ENCODE data around the gene GLRB.
A peak's percentile ranks its signal among the peaks of the same experiment; 100 is the strongest.

GLRB gene

GRCh38 chr4:157075401-157075800 is 549 bp upstream of the GLRB start:
- peak overlapping the region; percentile 56 for H3K18ac ChIP-seq (ENCODE audit: low read length)
- no peak overlapping the region for H2BK15ac ChIP-seq (replicated peaks; ENCODE audit: low read depth)
- H3K4me1 ChIP-seq (ENCODE audit: control insufficient read depth, low read depth, low read length), result no peaks in the 10 kb centered on the region
- peak overlapping the region; percentile 88 for H3K4me2 ChIP-seq (ENCODE audit: low read length)
- peaks cover 5% of the 10 kb centered on the region for H3K27me3 ChIP-seq (ENCODE audit: insufficient read depth, low read length, poor library complexity)
- no peak overlapping the region for H3K4ac ChIP-seq (ENCODE audit: low read depth, low read length)
- H3K27ac ChIP-seq (ENCODE audit: low read depth, low read length), result no peak overlapping the region
- no peaks in the 10 kb centered on the region for H3K79me1 ChIP-seq (ENCODE audit: low read length)
- H3K36me3 ChIP-seq (ENCODE audit: control insufficient read depth, insufficient read depth, low read length), result no peaks in the 10 kb centered on the region
- peak overlapping the region; percentile 16 for H3K4me3 ChIP-seq (ENCODE audit: low read length)
- H4K5ac ChIP-seq (ENCODE audit: low read length), result no peak overlapping the region
- no peak overlapping the region for H2BK5ac ChIP-seq (ENCODE audit: low read length)
- WGBS (ENCODE audit: extremely low coverage, insufficient coverage, low lambda C conversion rate), result no CpG with 5 or more reads among the region's 2 CpGs
- no peaks in the 10 kb centered on the region for H3K79me2 ChIP-seq (ENCODE audit: control insufficient read depth, insufficient read depth, low read length)
- H4K8ac ChIP-seq (ENCODE audit: low read depth, low read length), result no peak overlapping the region
- no peak overlapping the region for H3K23ac ChIP-seq (ENCODE audit: low read length)
- H2AK5ac ChIP-seq (ENCODE audit: low read length), result no peak overlapping the region
- peak overlapping the region; percentile 80 for H3K56ac ChIP-seq (ENCODE audit: low read length)
- DNase-seq, result no peak
- H3K9ac ChIP-seq (ENCODE audit: low read length), result no peak overlapping the region
- H2BK120ac ChIP-seq (ENCODE audit: low read depth, low read length), result no peak overlapping the region

DNA sequence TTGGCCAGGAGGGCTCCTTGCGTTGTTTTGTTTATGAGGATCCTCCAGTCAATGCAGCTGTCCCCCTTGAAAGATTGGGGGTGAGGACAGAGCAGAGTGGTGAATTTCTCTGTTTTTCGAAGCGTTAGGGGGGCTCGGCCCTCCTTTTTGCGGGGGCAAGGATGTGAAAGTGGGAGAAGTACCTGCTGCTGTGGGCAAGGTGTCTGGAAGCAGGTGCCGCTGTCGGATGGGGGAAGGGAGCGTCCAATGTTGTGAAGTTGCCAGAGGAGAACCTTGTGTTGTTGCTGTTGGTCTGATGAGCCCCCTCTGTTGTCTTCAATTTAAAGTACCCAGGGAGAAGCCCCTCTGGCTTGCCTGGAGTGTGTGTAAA is 613 bp downstream of the GLRB start:
- H3K56ac ChIP-seq (ENCODE audit: low read length), result peak overlapping the region; percentile 56
- H2BK5ac ChIP-seq (ENCODE audit: low read length), result no peak overlapping the region
- H2AK5ac ChIP-seq (ENCODE audit: low read length), result no peak overlapping the region
- no peaks in the 10 kb centered on the region for H3K79me1 ChIP-seq (ENCODE audit: low read length)
- H3K4me3 ChIP-seq (ENCODE audit: low read length), result peak overlapping the region; percentile 17
- no peak overlapping the region for H2BK15ac ChIP-seq (replicated peaks; ENCODE audit: low read depth)
- H3K27ac ChIP-seq (ENCODE audit: low read depth, low read length), result no peak overlapping the region
- no peak overlapping the region for H3K4ac ChIP-seq (ENCODE audit: low read depth, low read length)
- H3K18ac ChIP-seq (ENCODE audit: low read length), result no peak overlapping the region
- peaks cover 5% of the 10 kb centered on the region for H3K27me3 ChIP-seq (ENCODE audit: insufficient read depth, low read length, poor library complexity)
- no peak overlapping the region for H3K9ac ChIP-seq (ENCODE audit: low read length)
- H3K23ac ChIP-seq (ENCODE audit: low read length), result no peak overlapping the region
- no CpG with 5 or more reads among the region's 8 CpGs for whole genome bisulfite sequencing (ENCODE audit: extremely low coverage, insufficient coverage, low lambda C conversion rate)
- H2BK120ac ChIP-seq (ENCODE audit: low read depth, low read length), result no peak overlapping the region
- H3K79me2 ChIP-seq (ENCODE audit: control insufficient read depth, insufficient read depth, low read length), result no peaks in the 10 kb centered on the region
- no peak overlapping the region for H4K5ac ChIP-seq (ENCODE audit: low read length)
- H3K36me3 ChIP-seq (ENCODE audit: control insufficient read depth, insufficient read depth, low read length), result no peaks in the 10 kb centered on the region
- no peaks in the 10 kb centered on the region for H3K4me1 ChIP-seq (ENCODE audit: control insufficient read depth, low read depth, low read length)
- peak overlapping the region; percentile 88 for H3K4me2 ChIP-seq (ENCODE audit: low read length)
- DNase-seq, result peak; percentile 21
- H4K8ac ChIP-seq (ENCODE audit: low read depth, low read length), result no peak overlapping the region

- peaks cover 5% of the 10 kb centered on the region for H3K27me3 ChIP-seq (ENCODE audit: insufficient read depth, low read length, poor library complexity)
- H3K23ac ChIP-seq (ENCODE audit: low read length), result no peak overlapping the region
- H4K5ac ChIP-seq (ENCODE audit: low read length), result no peak overlapping the region
- no peak overlapping the region for H2BK120ac ChIP-seq (ENCODE audit: low read depth, low read length)
- H4K8ac ChIP-seq (ENCODE audit: low read depth, low read length), result no peak overlapping the region
- no peak for DNase-seq
- H3K27ac ChIP-seq (ENCODE audit: low read depth, low read length), result no peak overlapping the region
- no peak overlapping the region for H3K4me3 ChIP-seq (ENCODE audit: low read length)
- no peak overlapping the region for H3K9ac ChIP-seq (ENCODE audit: low read length)
- H2BK15ac ChIP-seq (replicated peaks; ENCODE audit: low read depth), result no peak overlapping the region
- no peak overlapping the region for H3K18ac ChIP-seq (ENCODE audit: low read length)
- H3K79me2 ChIP-seq (ENCODE audit: control insufficient read depth, insufficient read depth, low read length), result no peaks in the 10 kb centered on the region
- H3K79me1 ChIP-seq (ENCODE audit: low read length), result no peaks in the 10 kb centered on the region
- H3K4me1 ChIP-seq (ENCODE audit: control insufficient read depth, low read depth, low read length), result no peaks in the 10 kb centered on the region
- H3K56ac ChIP-seq (ENCODE audit: low read length), result no peak overlapping the region
- WGBS (ENCODE audit: extremely low coverage, insufficient coverage, low lambda C conversion rate), result no CpG with 5 or more reads among the region's 2 CpGs
- H3K4ac ChIP-seq (ENCODE audit: low read depth, low read length), result no peak overlapping the region
- H2BK5ac ChIP-seq (ENCODE audit: low read length), result no peak overlapping the region
- no peak overlapping the region for H3K4me2 ChIP-seq (ENCODE audit: low read length)
- no peak overlapping the region for H2AK5ac ChIP-seq (ENCODE audit: low read length)
- H3K36me3 ChIP-seq (ENCODE audit: control insufficient read depth, insufficient read depth, low read length), result no peaks in the 10 kb centered on the region
These were observed 3.5 kb downstream of the GLRB start for GRCh38 chr4:157079441-157079840.

DNA sequence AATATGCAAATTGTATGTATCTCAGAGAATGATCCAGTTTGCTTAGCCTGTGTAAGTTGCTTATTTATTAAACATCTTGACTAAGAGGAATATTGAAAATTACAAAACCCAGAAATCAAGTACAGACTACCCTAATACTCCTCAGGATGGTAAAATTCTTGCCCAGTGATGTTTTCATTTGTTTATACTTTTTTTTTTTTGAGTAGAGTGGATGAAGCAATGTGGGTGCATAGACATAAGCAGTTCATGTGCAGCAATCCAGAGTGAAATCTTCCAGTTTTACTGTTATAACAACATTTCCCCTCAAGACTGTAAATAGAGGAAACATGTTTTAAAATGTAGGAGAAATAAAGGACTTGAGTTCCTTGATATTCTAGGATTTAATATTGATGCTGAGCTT is 4.7 kb downstream of the GLRB start:
- Histone ChIP-seq H3K27ac (ENCODE audit: low read depth, low read length) (no peak overlapping the region), H4K8ac (ENCODE audit: low read depth, low read length) (no peak overlapping the region), H3K23ac (ENCODE audit: low read length) (no peak overlapping the region), H3K79me2 (ENCODE audit: control insufficient read depth, insufficient read depth, low read length) (no peaks in the 10 kb centered on the region), H2BK5ac (ENCODE audit: low read length) (no peak overlapping the region), H3K4me3 (ENCODE audit: low read length) (no peak overlapping the region), H4K5ac (ENCODE audit: low read length) (no peak overlapping the region), H3K4me2 (ENCODE audit: low read length) (no peak overlapping the region), H2BK120ac (ENCODE audit: low read depth, low read length) (no peak overlapping the region), H3K18ac (ENCODE audit: low read length) (no peak overlapping the region), H3K27me3 (ENCODE audit: insufficient read depth, low read length, poor library complexity) (peaks cover 5% of the 10 kb centered on the region), H3K9ac (ENCODE audit: low read length) (no peak overlapping the region), H3K4me1 (ENCODE audit: control insufficient read depth, low read depth, low read length) (no peaks in the 10 kb centered on the region), H2BK15ac (replicated peaks; ENCODE audit: low read depth) (no peak overlapping the region), H3K56ac (ENCODE audit: low read length) (no peak overlapping the region), H3K79me1 (ENCODE audit: low read length) (no peaks in the 10 kb centered on the region), H3K4ac (ENCODE audit: low read depth, low read length) (no peak overlapping the region), H3K36me3 (ENCODE audit: control insufficient read depth, insufficient read depth, low read length) (no peaks in the 10 kb centered on the region), H2AK5ac (ENCODE audit: low read length) (no peak overlapping the region)
- no peak for DNase-seq

DNA sequence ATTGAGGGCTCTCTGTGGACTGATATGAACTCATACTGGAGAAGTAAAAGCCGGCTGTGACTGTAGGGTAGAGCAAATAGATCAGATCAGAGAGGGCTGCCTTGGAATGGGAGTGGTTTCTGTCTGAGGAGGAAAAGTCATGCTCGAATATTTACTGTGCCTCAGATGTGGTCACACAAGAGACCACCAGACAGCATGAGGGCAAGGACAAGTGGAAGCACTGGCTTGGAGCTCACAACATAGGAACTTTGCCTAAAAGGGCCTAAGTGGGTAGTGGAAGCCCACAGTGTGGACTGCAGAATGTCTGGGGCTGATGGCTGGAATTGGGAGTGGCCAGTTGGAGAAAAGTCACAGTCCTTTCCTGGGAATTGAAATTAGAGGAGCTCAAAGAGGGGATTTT is 19.8 kb downstream of the GLRB start:
- Histone ChIP-seq H3K23ac (ENCODE audit: low read length) (no peak overlapping the region), H4K5ac (ENCODE audit: low read length) (no peak overlapping the region), H3K4me3 (ENCODE audit: low read length) (no peak overlapping the region), H2BK15ac (replicated peaks; ENCODE audit: low read depth) (no peak overlapping the region), H3K79me2 (ENCODE audit: control insufficient read depth, insufficient read depth, low read length) (no peaks in the 10 kb centered on the region), H3K18ac (ENCODE audit: low read length) (no peak overlapping the region), H2AK5ac (ENCODE audit: low read length) (no peak overlapping the region), H2BK5ac (ENCODE audit: low read length) (no peak overlapping the region), H2BK120ac (ENCODE audit: low read depth, low read length) (no peak overlapping the region), H3K27ac (ENCODE audit: low read depth, low read length) (no peak overlapping the region), H3K27me3 (ENCODE audit: insufficient read depth, low read length, poor library complexity) (no peaks in the 10 kb centered on the region), H3K9ac (ENCODE audit: low read length) (no peak overlapping the region), H3K4me1 (ENCODE audit: control insufficient read depth, low read depth, low read length) (no peaks in the 10 kb centered on the region), H3K79me1 (ENCODE audit: low read length) (no peaks in the 10 kb centered on the region), H3K4me2 (ENCODE audit: low read length) (no peak overlapping the region), H3K4ac (ENCODE audit: low read depth, low read length) (no peak overlapping the region), H4K8ac (ENCODE audit: low read depth, low read length) (no peak overlapping the region), H3K36me3 (ENCODE audit: control insufficient read depth, insufficient read depth, low read length) (no peaks in the 10 kb centered on the region), H3K56ac (ENCODE audit: low read length) (no peak overlapping the region)
- no peak for DNase-seq
- no CpG with 5 or more reads among the region's 2 CpGs for WGBS (ENCODE audit: extremely low coverage, insufficient coverage, low lambda C conversion rate)

- no CpG with 5 or more reads among the region's 1 CpG for WGBS (ENCODE audit: extremely low coverage, insufficient coverage, low lambda C conversion rate)
- H3K79me2 ChIP-seq (ENCODE audit: control insufficient read depth, insufficient read depth, low read length), result no peaks in the 10 kb centered on the region
- DNase-seq, result no peak
- no peak overlapping the region for H3K56ac ChIP-seq (ENCODE audit: low read length)
- no peaks in the 10 kb centered on the region for H3K36me3 ChIP-seq (ENCODE audit: control insufficient read depth, insufficient read depth, low read length)
- H2BK15ac ChIP-seq (replicated peaks; ENCODE audit: low read depth), result no peak overlapping the region
- H3K27ac ChIP-seq (ENCODE audit: low read depth, low read length), result no peak overlapping the region
- H3K4me3 ChIP-seq (ENCODE audit: low read length), result no peak overlapping the region
- no peak overlapping the region for H3K18ac ChIP-seq (ENCODE audit: low read length)
- H3K79me1 ChIP-seq (ENCODE audit: low read length), result no peaks in the 10 kb centered on the region
- H3K4me2 ChIP-seq (ENCODE audit: low read length), result no peak overlapping the region
- H3K4ac ChIP-seq (ENCODE audit: low read depth, low read length), result no peak overlapping the region
- no peak overlapping the region for H4K8ac ChIP-seq (ENCODE audit: low read depth, low read length)
- no peak overlapping the region for H2BK120ac ChIP-seq (ENCODE audit: low read depth, low read length)
- H4K5ac ChIP-seq (ENCODE audit: low read length), result no peak overlapping the region
- no peak overlapping the region for H2AK5ac ChIP-seq (ENCODE audit: low read length)
- H3K4me1 ChIP-seq (ENCODE audit: control insufficient read depth, low read depth, low read length), result no peaks in the 10 kb centered on the region
- no peak overlapping the region for H3K23ac ChIP-seq (ENCODE audit: low read length)
- H3K9ac ChIP-seq (ENCODE audit: low read length), result no peak overlapping the region
- H2BK5ac ChIP-seq (ENCODE audit: low read length), result no peak overlapping the region
- no peaks in the 10 kb centered on the region for H3K27me3 ChIP-seq (ENCODE audit: insufficient read depth, low read length, poor library complexity)
These were observed 20.5 kb downstream of the GLRB start for GRCh38 chr4:157096439-157096838.
